HepG2 (cell line): ENCODE measurements around the gene HSPA1L. TPM values are rescaled to one million over a fixed set of nuclear protein-coding genes. Genes with fewer than 3 reads are reported as not detected.

Experiments used
- ARNTL ChIP-seq: sonication (generic); formaldehyde crosslinking; IDR thresholded peaks from 2 replicates; pipeline ENCODE4 v1.4.0; 2020; ENCODE audit warnings: mild to moderate bottlenecking, missing genetic modification reagents
- EHMT2 ChIP-seq: fragments of 200-600 bp; sonication (generic); IDR thresholded peaks from 2 replicates; pipeline ENCODE4 v1.7.0; 2017; ENCODE audit warnings: antibody characterized with exemption, low read depth, low read length, borderline replicate concordance
- FOXK2 ChIP-seq: fragments of 450-650 bp; IDR thresholded peaks from 2 replicates; pipeline ENCODE4 v1.6.1; 2016
- HDAC6 ChIP-seq: fragments of 200-600 bp; sonication (generic); IDR thresholded peaks from 2 replicates; pipeline ENCODE4 v1.7.0; 2017; ENCODE audit warnings: mild to moderate bottlenecking, antibody characterized with exemption, low read length, low read depth
- MED8 ChIP-seq: sonication (generic); formaldehyde crosslinking; IDR thresholded peaks from 2 replicates; pipeline ENCODE4 v1.8.1; 2023; ENCODE audit warnings: mild to moderate bottlenecking, missing genetic modification reagents; ENCODE audit not compliant: insufficient replicate concordance
- MXI1 ChIP-seq: IDR thresholded peaks from 3 replicates; pipeline ENCODE4 v1.6.1; 2012; ENCODE audit warnings: low read depth, low read length, inconsistent platforms, borderline replicate concordance
- NRL ChIP-seq: sonication (generic); formaldehyde crosslinking; IDR thresholded peaks from 2 replicates; pipeline ENCODE4 v1.5.0; 2020; ENCODE audit warnings: missing genetic modification reagents, mild to moderate bottlenecking, moderate library complexity, borderline replicate concordance
- ZC3H13 ChIP-seq: sonication (generic); formaldehyde crosslinking; IDR thresholded peaks from 2 replicates; pipeline ENCODE4 v1.8.1; 2023; ENCODE audit warnings: mild to moderate bottlenecking, missing genetic modification reagents, moderate library complexity
- ZNF205 ChIP-seq: IDR thresholded peaks from 2 replicates; pipeline ENCODE4 v1.6.1; 2018; ENCODE audit warnings: missing biosample characterization, missing genetic modification reagents
- ZNF251 ChIP-seq: sonication (generic); formaldehyde crosslinking; IDR thresholded peaks from 2 replicates; pipeline ENCODE4 v1.9.0; 2021; ENCODE audit warnings: mild to moderate bottlenecking, missing genetic modification reagents
- ZNF501 ChIP-seq: sonication (generic); formaldehyde crosslinking; IDR thresholded peaks from 2 replicates; pipeline ENCODE4 v1.5.1; 2020; ENCODE audit warnings: mild to moderate bottlenecking, moderate library complexity, missing genetic modification reagents
- ZNF510 ChIP-seq: sonication (generic); formaldehyde crosslinking; IDR thresholded peaks from 2 replicates; pipeline ENCODE4 v1.4.0; 2020; ENCODE audit warnings: low read depth, mild to moderate bottlenecking, missing genetic modification reagents
- ZNF580 ChIP-seq: IDR thresholded peaks from 2 replicates; pipeline ENCODE4 v1.6.1; 2016; ENCODE audit warnings: low read depth, borderline replicate concordance
- ZNF598 ChIP-seq: sonication (generic); formaldehyde crosslinking; IDR thresholded peaks from 2 replicates; pipeline ENCODE4 v1.5.1; 2020; ENCODE audit warnings: mild to moderate bottlenecking, missing genetic modification reagents, borderline replicate concordance
- ZNF607 ChIP-seq: sonication (generic); formaldehyde crosslinking; IDR thresholded peaks from 2 replicates; pipeline ENCODE4 v1.5.1; 2020; ENCODE audit warnings: missing genetic modification reagents, mild to moderate bottlenecking, borderline replicate concordance
- ZNF777 ChIP-seq: sonication (generic); formaldehyde crosslinking; IDR thresholded peaks from 2 replicates; pipeline ENCODE4 v1.4.0; 2020; ENCODE audit warnings: missing genetic modification reagents
- ZNF792 ChIP-seq: IDR thresholded peaks from 2 replicates; pipeline ENCODE4 v1.6.1; 2016
- polyA plus RNA-seq, 8 experiments: library from polyadenylated mRNA; depleted of rRNA in 3 of 8; stranded (reverse) in 7 of 8; unstranded in 1 of 8; fragments of >200 nt; fragmentation: Illumina TruSeq in 4 of 8; extraction: Trizol in 4 of 8; gene quantifications; 2 replicates each; pipeline versions ENCODE4 v1.2.1 to v1.2.3, GENCODE V29; 2011 to 2016; ENCODE audit warnings: low read depth in 4 of 8, missing spikeins in 1 of 8, mixed read lengths in 1 of 8; ENCODE audit not compliant: insufficient read depth in 1 of 8
- total RNA-seq, 5 experiments: library from RNA; depleted of rRNA; stranded (reverse); fragments of >200 nt; fragmentation: Illumina TruSeq; extraction: Trizol; gene quantifications; 2 replicates each; pipeline ENCODE4 v1.2.3, GENCODE V29; 2016; ENCODE audit warnings: low read depth in 1 of 5
- TF ChIP-seq, protein P1 (sequence below): sonication (generic); formaldehyde crosslinking; IDR thresholded peaks from 2 replicates; pipeline ENCODE4 v1.8.0; 2022; ENCODE audit warnings: mild to moderate bottlenecking, missing genetic modification reagents; ENCODE audit not compliant: insufficient replicate concordance
- TF ChIP-seq, protein P2 (sequence below): IDR thresholded peaks from 2 replicates; pipeline ENCODE4 v1.6.1; 2012; ENCODE audit warnings: low read length, improper control_type of control experiment
- TF ChIP-seq, protein P3 (sequence below): sonication (generic); formaldehyde crosslinking; conservative IDR thresholded peaks from 2 replicates; pipeline ENCODE4 v1.4.0; 2020; ENCODE audit warnings: missing genetic modification reagents
- TF ChIP-seq, protein P4 (sequence below): IDR thresholded peaks from 2 replicates; pipeline ENCODE4 v1.6.1; 2016; ENCODE audit warnings: missing compliant biosample characterization, missing genetic modification reagents, borderline replicate concordance
- TF ChIP-seq, protein P5 (sequence below): sonication (generic); formaldehyde crosslinking; IDR thresholded peaks from 2 replicates; pipeline ENCODE4 v1.4.0; 2020; ENCODE audit warnings: missing genetic modification reagents

The HSPA1L gene
- total and polyA plus RNA-seq, 2 of the 13 experiments (the other 11 are each of a cell fraction or from before 2014, with no cell fraction given), result 0.55 to 1.0 TPM

GRCh38 chr6:31769684-31770371, 45.3 kb downstream of the HSPA1L start (continued):
- no peak for TF ChIP-seq ARNTL
- TF ChIP-seq EHMT2, result no peak
- peak; percentile 66; the same call in 1 of the 2 replicates for TF ChIP-seq ZNF580 (CRISPR knock-in tag)
- no peak for TF ChIP-seq ZNF777 (CRISPR knock-in tag)
- TF ChIP-seq ZNF607, result no peak
- TF ChIP-seq, protein P1, sequence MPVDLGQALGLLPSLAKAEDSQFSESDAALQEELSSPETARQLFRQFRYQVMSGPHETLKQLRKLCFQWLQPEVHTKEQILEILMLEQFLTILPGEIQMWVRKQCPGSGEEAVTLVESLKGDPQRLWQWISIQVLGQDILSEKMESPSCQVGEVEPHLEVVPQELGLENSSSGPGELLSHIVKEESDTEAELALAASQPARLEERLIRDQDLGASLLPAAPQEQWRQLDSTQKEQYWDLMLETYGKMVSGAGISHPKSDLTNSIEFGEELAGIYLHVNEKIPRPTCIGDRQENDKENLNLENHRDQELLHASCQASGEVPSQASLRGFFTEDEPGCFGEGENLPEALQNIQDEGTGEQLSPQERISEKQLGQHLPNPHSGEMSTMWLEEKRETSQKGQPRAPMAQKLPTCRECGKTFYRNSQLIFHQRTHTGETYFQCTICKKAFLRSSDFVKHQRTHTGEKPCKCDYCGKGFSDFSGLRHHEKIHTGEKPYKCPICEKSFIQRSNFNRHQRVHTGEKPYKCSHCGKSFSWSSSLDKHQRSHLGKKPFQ, result no peak
- TF ChIP-seq HDAC6, result no peak
- TF ChIP-seq, protein P2, sequence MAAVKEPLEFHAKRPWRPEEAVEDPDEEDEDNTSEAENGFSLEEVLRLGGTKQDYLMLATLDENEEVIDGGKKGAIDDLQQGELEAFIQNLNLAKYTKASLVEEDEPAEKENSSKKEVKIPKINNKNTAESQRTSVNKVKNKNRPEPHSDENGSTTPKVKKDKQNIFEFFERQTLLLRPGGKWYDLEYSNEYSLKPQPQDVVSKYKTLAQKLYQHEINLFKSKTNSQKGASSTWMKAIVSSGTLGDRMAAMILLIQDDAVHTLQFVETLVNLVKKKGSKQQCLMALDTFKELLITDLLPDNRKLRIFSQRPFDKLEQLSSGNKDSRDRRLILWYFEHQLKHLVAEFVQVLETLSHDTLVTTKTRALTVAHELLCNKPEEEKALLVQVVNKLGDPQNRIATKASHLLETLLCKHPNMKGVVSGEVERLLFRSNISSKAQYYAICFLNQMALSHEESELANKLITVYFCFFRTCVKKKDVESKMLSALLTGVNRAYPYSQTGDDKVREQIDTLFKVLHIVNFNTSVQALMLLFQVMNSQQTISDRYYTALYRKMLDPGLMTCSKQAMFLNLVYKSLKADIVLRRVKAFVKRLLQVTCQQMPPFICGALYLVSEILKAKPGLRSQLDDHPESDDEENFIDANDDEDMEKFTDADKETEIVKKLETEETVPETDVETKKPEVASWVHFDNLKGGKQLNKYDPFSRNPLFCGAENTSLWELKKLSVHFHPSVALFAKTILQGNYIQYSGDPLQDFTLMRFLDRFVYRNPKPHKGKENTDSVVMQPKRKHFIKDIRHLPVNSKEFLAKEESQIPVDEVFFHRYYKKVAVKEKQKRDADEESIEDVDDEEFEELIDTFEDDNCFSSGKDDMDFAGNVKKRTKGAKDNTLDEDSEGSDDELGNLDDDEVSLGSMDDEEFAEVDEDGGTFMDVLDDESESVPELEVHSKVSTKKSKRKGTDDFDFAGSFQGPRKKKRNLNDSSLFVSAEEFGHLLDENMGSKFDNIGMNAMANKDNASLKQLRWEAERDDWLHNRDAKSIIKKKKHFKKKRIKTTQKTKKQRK, result no peak
- 0 out of 2 replicates have a peak, but pooled peaks have one; percentile 56 for TF ChIP-seq ZNF501 (CRISPR knock-in tag)
- peak; percentile 43 for TF ChIP-seq MED8 (CRISPR knock-in tag)
- TF ChIP-seq ZNF598 (CRISPR knock-in tag), result no peak
- no peak for TF ChIP-seq ZNF251 (CRISPR knock-in tag)
- TF ChIP-seq NRL (CRISPR knock-in tag), result no peak; the same call in 1 of the 2 replicates
- TF ChIP-seq, protein P3, sequence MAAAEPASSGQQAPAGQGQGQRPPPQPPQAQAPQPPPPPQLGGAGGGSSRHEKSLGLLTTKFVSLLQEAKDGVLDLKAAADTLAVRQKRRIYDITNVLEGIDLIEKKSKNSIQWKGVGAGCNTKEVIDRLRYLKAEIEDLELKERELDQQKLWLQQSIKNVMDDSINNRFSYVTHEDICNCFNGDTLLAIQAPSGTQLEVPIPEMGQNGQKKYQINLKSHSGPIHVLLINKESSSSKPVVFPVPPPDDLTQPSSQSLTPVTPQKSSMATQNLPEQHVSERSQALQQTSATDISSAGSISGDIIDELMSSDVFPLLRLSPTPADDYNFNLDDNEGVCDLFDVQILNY (CRISPR knock-in tag), result 0 out of 2 replicates have a peak, but pooled peaks have one; percentile 6
- TF ChIP-seq, protein P4, sequence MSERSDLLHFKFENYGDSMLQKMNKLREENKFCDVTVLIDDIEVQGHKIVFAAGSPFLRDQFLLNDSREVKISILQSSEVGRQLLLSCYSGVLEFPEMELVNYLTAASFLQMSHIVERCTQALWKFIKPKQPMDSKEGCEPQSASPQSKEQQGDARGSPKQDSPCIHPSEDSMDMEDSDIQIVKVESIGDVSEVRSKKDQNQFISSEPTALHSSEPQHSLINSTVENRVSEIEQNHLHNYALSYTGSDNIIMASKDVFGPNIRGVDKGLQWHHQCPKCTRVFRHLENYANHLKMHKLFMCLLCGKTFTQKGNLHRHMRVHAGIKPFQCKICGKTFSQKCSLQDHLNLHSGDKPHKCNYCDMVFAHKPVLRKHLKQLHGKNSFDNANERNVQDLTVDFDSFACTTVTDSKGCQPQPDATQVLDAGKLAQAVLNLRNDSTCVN (CRISPR knock-in tag), result 0 out of 2 replicates have a peak, but pooled peaks have one; percentile 34
- TF ChIP-seq, protein P5, sequence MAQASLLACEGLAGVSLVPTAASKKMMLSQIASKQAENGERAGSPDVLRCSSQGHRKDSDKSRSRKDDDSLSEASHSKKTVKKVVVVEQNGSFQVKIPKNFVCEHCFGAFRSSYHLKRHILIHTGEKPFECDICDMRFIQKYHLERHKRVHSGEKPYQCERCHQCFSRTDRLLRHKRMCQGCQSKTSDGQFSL (CRISPR knock-in tag), result peak; percentile 69; the same call in 1 of the 2 replicates
- no peak for TF ChIP-seq ZC3H13 (CRISPR knock-in tag)
- TF ChIP-seq FOXK2, result no peak
- no peak for TF ChIP-seq ZNF510 (CRISPR knock-in tag)
- peak; percentile 48; the same call in 1 of the 3 replicates for TF ChIP-seq MXI1
- TF ChIP-seq ZNF205, result 0 out of 2 replicates have a peak, but pooled peaks have one; percentile 38
- TF ChIP-seq ZNF792 (CRISPR knock-in tag), result 0 out of 2 replicates have a peak, but pooled peaks have one; percentile 32
